Measurements from ENCODE around the gene F8A2.
"Not testable (repeated sequence)": the region's sequence is repeated elsewhere in the genome, so short reads cannot be mapped to it uniquely, and the experiment has no call there.

DNA sequence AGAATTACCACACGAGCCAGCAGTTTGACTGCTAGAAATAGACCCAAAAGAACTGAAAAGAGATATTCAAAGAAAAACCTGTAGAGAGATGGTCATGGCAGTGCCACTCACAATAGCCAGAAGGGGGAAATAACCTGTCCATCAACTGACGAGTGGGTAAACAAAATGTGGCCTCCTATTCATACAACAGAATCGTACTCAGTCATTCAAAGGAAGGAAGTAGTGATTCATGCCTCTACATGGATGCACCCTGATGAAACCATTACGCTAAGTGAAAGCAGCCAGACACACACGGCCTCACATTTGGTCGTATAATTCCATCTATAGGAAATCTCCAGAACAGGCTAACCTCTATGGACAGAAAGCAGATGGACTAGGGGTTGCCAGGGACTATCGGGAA, 2.1 kb upstream of the F8A2 start:
- TF ChIP-seq, protein P1, sequence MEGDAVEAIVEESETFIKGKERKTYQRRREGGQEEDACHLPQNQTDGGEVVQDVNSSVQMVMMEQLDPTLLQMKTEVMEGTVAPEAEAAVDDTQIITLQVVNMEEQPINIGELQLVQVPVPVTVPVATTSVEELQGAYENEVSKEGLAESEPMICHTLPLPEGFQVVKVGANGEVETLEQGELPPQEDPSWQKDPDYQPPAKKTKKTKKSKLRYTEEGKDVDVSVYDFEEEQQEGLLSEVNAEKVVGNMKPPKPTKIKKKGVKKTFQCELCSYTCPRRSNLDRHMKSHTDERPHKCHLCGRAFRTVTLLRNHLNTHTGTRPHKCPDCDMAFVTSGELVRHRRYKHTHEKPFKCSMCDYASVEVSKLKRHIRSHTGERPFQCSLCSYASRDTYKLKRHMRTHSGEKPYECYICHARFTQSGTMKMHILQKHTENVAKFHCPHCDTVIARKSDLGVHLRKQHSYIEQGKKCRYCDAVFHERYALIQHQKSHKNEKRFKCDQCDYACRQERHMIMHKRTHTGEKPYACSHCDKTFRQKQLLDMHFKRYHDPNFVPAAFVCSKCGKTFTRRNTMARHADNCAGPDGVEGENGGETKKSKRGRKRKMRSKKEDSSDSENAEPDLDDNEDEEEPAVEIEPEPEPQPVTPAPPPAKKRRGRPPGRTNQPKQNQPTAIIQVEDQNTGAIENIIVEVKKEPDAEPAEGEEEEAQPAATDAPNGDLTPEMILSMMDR (IDR thresholded peaks at IDR 0.05), result not testable (repeated sequence)
- not testable (repeated sequence) for TF ChIP-seq POLR2AphosphoS5, EP300 (IDR thresholded peaks at IDR 0.05)
